Stimulated activated CD8-positive, alpha-beta memory T cell treated with anti-CD3 and anti-CD28 coated beads, Interleukin-15, amount 100 ng/mL, for 4 hours (primary cell): Measurements from ENCODE around the gene MAPRE3.

Experiments used
- DNase-seq, 2 donors: peaks; one replicate each; pipeline ENCODE4 v3.0.0-alpha.2; 2020; ENCODE audit warnings: low read depth in 2 of 2

The MAPRE3 gene

DNA sequence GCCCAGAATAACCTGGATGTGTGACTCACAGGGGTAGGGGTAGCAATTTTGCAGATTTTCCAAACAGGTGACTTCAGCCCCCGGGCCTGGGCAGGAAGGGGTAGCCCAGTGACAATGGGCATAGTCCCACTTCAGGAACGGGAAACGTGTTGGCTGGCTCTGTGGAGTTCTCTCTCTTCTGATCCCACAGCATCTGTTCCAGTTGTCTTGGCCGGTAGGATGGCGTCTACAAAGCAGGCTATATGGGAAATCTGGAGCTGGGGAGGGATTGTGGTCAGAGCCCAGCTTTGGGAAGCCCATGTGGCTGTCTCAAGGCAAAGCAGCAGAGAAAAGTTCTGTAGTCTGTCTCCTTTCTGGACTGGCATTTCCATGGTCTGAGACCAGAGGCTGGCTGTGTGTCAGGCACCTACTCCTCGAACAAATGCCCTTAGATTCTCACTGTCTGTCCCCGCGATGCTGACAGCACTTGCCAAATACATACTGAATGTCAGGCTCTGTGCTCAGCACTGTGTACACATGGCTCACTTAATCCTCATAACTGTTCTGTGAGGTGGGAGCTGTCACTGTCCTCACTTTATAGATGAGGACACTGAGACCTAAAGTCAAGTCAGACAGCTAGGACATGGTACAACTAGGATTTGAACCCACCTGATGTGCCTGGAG lies 44.5 kb downstream of the MAPRE3 start:
- no peak for DNase-seq

GRCh38 chr2:27016801-27017325 lies 46.4 kb downstream of the MAPRE3 start:
- no peak for DNase-seq

DNA sequence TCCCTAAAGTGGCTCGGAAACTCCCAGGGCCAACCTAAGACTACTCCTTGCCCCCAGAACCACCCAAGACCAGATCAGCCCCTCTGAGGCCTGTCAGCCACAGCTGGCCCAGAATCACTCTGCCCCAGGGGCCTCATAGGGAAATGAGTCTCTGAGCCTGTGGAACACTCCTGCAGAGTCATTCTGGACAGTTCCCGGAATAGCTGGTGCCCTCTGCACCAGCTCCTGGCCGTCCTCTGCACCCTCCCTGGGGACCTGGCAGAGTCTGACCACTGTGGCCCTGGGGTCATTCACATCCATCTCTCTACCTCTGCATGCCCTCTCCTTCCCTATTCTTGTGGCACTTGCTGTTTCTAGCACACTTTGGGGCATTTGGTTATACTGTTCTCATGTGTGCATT lies 47.7 kb downstream of the MAPRE3 start:
- DNase-seq: no peak

DNA sequence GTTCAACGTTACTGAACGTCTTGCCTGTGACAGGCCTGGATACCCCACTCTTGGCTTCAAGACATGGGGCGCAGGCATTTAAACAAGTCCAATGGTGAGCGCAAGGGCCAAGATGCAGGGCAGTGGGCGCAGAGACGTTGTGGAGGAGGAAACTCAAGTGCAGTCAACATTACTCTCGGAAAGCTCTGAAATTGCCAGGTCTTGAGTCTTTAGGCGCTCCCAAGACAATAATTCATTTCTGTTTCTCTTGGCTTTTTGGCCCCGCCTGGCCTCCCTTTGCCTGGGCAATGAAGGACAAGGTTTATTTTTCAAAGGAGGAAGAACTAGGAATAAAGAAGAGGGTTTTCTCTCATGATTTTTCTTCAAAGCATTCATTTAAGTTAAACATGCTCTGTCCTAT lies 49.0 kb downstream of the MAPRE3 start:
- no peak for DNase-seq

DNA sequence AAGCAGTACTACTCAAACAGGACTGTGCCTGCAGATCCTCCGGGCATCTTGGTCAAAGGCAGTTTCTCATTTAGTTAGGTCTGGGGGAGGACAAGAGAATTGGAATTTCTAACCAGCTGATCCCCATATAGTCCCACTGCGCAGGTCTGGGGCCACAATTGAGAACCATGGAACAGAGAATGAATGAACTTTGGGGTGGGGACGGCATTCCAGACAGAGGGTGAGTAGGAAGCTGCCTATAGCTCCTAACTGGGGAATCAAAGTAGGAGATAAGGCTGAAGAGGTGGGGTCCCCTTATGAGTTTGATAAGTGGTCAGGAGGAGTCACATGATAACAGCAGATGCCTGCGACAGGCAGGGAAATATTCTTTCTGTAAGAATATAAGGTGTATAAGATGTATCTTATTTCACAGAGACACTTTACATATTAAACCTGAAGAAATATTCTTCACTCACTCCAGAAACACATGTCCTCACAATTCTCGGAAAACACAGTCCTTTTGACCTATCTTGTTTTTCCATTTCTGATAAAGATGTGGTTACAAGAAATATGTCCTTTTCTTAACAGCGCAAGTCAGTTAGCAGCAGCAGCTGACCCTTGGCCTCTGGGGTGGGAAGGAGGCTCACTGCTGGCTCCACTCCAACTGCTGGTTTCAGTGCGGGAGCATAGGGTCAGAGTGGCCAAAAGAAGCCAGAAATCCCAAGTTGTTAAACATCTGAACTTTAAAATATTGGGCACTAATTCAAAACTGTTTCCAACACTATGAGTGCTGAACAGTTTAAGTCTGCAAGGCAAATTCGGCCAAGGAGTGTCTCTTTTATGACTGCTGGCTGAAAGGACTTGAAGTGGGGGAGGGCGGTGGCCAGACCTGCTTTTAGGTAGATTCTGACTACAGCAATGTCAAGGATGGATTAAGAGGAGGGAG lies 49.8 kb downstream of the MAPRE3 start:
- DNase-seq: no peak

- no peak for DNase-seq
Observed at GRCh38 chr2:27021253-27022049, 51.0 kb downstream of the MAPRE3 start.

DNA sequence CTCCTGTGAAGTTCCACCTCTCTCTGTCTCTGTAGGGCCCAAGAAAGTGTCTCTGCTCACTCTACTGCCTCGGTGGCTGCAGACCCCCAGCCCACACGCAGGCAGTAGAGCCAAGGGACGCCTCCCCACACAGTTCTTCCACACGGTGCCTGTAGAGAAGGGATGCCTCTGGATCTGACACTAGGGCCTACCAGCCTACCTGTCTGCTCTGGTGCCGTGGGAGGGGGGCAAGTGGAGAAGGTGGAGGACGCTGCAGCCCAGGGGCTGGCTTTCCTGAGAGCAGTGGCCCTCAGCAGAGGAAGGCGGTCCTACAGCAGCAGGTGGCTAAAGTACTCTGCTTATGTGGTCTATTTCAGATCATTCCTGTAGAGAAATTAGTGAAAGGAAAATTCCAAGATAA lies 53.3 kb downstream of the MAPRE3 start:
- no peak for DNase-seq

DNA sequence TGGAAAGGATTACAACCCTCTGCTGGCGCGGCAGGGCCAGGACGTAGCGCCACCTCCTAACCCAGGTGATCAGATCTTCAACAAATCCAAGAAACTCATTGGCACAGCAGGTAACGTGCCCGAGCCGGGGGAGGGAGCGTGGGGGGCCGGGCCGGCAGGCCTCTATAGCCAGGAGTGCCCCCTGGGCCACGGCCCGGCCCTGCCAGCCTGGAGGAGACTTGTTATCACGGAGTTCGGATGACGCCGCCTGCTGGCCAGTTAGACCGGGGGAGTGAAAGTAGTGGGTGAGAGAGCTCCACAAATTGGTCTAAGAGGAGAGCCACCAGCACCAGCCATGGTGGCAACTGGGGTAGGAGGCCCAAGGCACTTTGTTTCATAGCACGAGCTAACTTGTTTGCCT lies 53.8 kb downstream of the MAPRE3 start:
- DNase-seq: no peak

- no peak for DNase-seq
Observed at GRCh38 chr2:27024812-27025211, 54.4 kb downstream of the MAPRE3 start.

DNA sequence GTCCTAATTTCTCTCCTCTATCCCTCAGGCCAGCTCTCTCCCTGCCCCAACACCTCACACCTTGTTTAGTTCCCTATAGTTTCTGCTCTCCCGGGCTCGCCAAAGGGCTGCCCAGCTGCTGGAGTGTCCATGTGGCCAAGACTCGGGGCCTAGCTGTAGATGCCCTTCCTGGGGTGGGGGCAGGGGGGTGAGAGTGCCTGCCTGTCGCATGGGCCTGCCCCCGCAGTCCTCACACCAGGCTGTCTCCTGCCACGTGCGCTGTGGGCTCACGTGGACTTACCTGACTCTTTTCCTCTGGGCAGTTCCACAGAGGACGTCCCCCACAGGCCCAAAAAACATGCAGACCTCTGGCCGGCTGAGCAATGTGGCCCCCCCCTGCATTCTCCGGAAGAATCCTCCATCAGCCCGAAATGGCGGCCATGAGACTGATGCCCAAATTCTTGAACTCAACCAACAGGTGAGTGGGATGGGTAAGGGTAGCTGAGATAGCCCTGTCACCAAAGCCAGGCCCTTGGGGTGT lies 54.9 kb downstream of the MAPRE3 start:
- no peak for DNase-seq

GRCh38 chr2:27025861-27026851 lies 55.7 kb downstream of the MAPRE3 start:
- DNase-seq: no peak

- DNase-seq: no peak
Observed at GRCh38 chr2:27027211-27027651, 56.8 kb downstream of the MAPRE3 start.

DNA sequence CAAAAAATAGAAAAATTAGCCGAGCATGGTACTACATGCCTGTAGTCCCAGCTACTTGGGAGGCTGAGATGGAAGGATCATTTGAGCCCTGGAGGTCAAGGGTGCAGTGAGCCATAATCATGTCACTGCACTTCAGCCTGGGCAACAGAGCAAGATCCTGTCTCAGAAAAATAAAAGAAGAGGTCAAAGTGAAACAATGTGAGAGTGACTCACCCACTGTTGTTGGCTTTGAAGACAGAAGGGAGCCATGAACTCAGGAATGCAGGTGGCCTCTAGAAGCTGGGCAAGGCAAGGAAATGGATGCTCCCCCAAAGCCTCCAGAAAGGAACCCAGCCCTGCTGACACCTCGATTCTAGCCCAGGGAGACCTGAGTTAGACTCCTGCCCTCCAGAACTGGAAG lies 58.6 kb downstream of the MAPRE3 start:
- no peak for DNase-seq

- peak; percentile 44 to 64 for DNase-seq
Observed at GRCh38 chr2:27032495-27033252, 62.2 kb downstream of the MAPRE3 start, which contains the start of gene TMEM214. TSS of gene TMEM214 (plus strand) at chr2:27032965. CDS start at chr2:27033016, 51 bp downstream.

GRCh38 chr2:27033253-27033852 lies 62.9 kb downstream of the MAPRE3 start:
- DNase-seq: no peak

GRCh38 chr2:27038012-27038411 lies 67.6 kb downstream of the MAPRE3 start:
- no peak for DNase-seq

DNA sequence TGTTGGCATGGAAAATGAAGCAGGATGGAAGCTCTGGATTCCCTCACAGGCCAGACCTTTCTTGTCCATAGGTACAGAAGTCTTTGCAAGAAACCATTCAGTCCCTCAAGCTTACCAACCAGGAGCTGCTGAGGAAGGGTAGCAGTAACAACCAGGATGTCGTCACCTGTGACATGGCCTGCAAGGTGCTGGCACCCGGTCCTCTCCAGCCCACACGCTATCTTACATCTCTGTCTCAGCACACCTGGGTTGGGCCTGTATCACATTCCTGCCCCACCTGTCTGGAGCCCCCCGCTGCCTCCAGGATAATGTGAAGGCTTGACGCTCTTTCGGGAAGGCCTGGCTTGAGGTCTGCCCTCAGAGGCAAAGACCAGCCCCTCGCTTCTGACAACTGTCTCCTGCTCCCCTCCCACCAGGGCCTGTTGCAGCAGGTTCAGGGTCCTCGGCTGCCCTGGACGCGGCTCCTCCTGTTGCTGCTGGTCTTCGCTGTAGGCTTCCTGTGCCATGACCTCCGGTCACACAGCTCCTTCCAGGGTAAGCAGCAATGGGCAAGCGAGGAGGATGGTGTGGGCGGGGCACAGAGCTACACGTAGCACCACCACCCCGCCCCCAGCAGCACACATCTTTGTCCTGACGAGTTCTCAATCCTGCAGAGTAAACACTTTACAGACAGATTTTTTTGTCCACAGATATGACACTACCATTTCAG lies 68.3 kb downstream of the MAPRE3 start:
- no peak for DNase-seq

DNA sequence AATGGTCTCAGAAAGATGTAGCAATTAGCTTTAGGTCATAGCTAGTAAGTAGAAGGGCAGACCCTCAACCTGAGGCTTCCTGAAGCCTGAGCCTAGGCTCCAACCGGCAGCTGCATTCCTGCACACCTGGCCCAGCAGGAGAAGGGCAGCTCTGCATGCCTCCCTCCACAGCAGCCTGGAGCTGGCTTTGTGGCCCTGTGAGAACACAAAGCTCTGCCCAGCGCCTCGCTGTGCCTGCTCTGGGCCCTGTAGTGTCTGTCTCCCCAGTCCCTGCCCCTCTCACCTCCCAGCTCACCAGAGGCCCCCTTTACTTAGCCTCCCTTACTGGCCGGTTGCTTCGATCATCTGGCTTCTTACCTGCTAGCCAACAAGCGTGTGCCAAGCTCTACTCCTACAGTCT lies 69.0 kb downstream of the MAPRE3 start:
- no peak for DNase-seq

- no peak for DNase-seq
Observed at GRCh38 chr2:27039871-27040270, 69.4 kb downstream of the MAPRE3 start.
